OCI-LY1 (cell line): Measurements from ENCODE around the gene STRIT1.

Experiments used
- CTCF ChIP-seq: fragments of 200-600 bp; sonication (generic), shearing (Covaris generic); IDR thresholded peaks from 2 replicates; pipeline ENCODE4 v1.5.1; 2017; ENCODE audit warnings: mild to moderate bottlenecking, antibody characterized with exemption, low read length, moderate library complexity, mixed read lengths
- EZH2 ChIP-seq: fragments of 200-600 bp; sonication (generic), shearing (Covaris generic); IDR thresholded peaks from 2 replicates; pipeline ENCODE4 v1.8.0; 2017; ENCODE audit warnings: borderline replicate concordance, mixed run types, mild to moderate bottlenecking, antibody characterized with exemption, low read length, moderate library complexity, mixed read lengths

DNA sequence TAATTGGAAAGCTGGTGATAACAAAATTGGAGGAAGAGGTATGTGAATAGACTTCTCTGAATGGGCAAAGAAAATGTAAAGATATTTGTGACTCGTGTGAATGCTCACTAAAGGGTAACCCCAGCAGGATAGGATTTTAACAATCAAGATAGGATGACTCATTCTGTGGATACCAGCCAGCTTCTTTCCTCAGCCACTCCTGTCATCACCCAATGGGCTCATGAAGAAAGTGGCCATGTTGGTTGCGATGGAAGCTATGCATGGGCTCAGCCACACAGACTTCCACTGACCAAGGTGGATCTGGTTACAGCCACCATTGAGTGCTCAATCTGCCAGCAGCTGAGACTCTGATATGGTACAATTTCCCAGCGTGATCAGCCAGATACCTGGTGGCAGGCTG is 40.9 kb downstream of the STRIT1 start:
- TF ChIP-seq CTCF (no peak), EZH2 (no peak)
